HPDE6-E6E7 (cell line): ENCODE data around the gene PODXL.
"Not testable (repeated sequence)": the region's sequence is repeated elsewhere in the genome, so short reads cannot be mapped to it uniquely, and the experiment has no call there.

ENCODE experiments used
- DNase-seq: peaks from one replicate; pipeline ENCODE4 v3.0.0; 2011; ENCODE audit warnings: missing footprints; ENCODE audit errors: extremely low spot score

The PODXL gene

GRCh38 chr7:131538071-131538812 is 18.2 kb downstream of the PODXL start:
- DNase-seq, result peak; percentile 89

- no peak for DNase-seq
Measured at GRCh38 chr7:131537571-131537978, 18.9 kb downstream of the PODXL start.

- DNase-seq, result no peak
Measured at GRCh38 chr7:131536361-131536849, 20.0 kb downstream of the PODXL start.

- DNase-seq, result no peak
Measured at GRCh38 chr7:131533566-131534561, 22.6 kb downstream of the PODXL start.

GRCh38 chr7:131533151-131533559 is 23.3 kb downstream of the PODXL start:
- DNase-seq, result no peak

- no peak for DNase-seq
Measured at GRCh38 chr7:131532570-131533091, 23.8 kb downstream of the PODXL start.

DNA sequence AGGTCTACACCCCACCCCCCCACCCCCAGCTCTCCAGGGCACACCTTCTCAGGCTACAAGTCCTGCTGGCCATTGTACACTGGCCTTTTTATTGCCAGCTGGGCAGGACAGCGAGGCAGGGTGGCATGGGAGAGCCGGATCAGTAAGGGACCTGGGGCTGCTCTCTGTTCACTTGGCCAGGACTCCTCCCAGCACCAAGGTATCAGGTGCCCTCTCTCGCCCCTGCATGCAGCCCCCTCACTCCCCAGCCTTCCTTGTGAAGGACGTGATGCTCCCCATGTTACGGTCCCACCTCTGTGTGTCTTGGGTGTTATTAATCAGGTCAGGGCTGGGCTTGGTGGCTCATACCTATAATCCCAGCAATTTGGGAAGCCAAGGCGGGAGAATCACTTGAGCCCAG is 26.3 kb downstream of the PODXL start:
- DNase-seq, result no peak

DNA sequence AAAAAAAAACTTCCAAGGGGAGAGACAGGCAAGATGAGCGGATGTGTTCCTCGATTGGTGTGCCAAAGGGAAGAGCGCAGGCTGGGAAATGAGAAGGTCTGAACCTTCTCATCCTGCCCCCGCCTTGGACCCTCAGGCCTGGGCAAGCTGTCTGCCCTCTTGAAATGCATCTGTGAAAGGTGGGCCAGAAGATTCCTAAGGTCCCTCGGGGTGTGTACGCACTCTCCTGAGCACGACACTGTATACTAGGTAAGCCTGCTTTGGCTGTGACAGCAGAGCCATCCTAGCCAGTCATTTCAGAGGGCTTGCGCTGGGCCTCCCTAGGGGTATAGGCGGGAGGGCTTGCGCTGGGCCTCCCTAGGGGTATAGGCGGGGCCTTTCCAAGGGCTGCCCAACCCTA is 26.8 kb downstream of the PODXL start:
- no peak for DNase-seq

- DNase-seq, result no peak
Measured at GRCh38 chr7:131529179-131529578, 27.2 kb downstream of the PODXL start.

GRCh38 chr7:131527456-131527855 is 29.0 kb downstream of the PODXL start:
- DNase-seq, result no peak

- no peak for DNase-seq
Measured at GRCh38 chr7:131525820-131526219, 30.6 kb downstream of the PODXL start.

DNA sequence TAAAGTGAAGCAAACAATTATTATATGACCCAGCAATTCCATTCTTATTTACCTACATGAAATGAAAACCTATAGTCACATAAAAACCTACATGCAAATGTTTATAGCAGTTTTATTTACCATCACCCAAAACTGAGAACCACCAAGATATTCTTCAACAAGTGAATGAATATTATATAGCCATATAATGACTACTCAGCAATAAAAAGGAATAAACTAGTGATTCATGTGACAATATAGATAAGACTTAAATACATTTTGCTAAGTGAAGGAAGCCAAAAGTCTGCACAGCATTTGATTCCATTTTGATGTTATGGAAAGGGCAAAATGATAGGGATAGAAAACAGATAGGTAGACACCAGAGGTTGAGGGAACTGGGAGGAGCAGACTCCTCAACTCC is 31.7 kb downstream of the PODXL start:
- no peak for DNase-seq

DNA sequence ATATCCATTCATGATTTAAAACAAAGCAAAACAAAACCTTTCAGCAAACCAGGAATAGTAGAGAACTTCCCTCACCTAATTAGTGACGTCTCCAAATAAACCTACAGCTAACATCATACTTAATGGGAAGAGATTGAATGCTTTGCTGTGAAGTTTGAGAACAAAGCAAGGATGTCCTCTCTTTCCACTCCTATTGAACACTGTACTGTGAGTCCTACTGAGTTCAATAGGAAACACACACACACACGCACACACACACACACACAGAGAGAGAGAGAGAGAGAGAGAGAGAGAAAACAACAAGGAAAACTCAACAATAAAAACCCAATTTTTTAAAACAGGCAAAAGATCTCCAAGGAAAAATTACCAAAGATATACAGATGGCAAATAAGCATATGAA is 32.3 kb downstream of the PODXL start:
- no peak for DNase-seq

DNA sequence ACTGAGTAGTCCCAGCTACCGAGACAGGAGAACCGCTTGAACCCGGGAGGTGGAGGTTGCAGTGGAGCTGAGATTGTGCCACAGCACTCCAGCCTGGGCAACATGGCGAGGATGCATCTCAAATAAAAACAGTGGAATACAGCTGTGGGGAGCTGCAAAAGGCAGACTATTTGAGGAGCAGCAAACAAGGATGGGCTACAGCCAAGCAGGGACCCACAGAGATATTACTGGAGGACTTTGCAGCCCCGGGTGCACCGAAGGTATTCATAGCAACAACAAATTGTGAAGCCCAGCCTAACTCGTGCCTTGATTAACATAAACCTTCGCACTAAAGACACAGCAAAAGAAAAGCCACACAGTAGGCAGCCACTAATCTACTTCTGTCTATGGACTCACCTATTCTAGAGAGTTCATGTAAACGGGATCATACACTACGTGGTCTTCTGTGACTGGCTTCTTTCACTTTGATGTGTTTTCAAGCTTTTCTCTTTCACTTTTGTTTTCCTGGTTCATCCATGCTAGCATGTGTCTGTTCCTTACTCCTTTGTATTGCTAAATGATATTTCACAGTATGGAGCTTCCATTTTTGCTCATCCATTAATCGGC is 34.0 kb downstream of the PODXL start:
- DNase-seq, result no peak

DNA sequence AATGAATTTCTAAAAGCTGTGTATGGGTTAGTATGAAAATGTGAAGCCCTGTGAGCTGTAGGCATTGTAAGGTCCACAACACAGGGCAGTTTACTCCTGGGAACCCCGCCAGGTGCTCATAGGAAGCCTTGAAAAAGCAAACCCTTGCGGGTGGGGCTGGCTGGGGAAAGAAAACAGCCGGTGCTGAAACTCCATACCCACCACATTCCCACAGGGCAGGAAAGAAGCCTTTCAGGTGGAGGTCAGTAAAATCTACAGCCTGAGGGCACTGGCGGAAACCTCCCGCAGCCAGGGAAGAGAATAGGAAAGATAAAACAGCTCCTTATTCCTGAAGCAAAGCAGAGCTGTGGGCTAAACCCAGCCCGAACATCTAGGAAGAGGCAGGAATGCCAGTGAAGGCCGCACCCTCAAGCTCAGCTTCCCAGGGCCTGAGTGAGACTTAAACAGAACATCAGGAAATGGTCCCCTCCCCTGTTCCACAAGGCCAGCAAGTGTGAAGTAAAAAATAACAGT is 34.7 kb downstream of the PODXL start:
- DNase-seq, result peak; percentile 21

- DNase-seq, result no peak
Measured at GRCh38 chr7:131518626-131519025, 37.8 kb downstream of the PODXL start.

DNA sequence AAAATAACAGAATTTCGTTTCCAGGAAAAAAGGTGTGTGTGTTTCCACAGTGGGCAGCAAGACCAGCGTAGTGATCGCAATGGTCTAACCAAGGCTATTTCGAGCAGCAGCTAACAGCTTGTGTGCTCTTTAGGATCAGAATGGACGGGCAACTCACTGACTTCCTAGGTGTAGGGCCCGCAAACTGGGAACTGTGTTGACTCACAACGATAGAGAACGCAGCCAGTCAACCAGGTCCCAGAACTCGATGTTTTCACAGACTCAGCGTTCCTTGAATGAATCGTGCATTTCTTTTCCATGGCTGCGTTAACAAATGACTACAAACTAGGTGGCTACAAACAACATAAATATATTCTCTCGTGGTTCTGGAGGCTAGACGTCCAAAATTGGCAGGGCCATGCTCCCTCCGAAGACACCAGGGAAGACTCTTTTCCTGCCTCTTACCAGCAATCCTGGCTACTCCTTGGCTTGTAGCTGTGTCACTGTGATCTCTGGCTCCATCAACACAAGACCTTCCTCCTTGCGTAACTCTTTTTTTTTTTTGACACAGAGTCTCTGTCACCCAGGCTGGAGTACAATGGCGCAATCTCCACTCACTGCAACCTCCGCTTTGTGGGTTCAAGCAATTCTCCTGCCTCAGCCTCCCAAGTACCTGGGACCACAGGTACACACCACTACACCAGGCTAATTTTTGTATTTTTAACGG is 39.1 kb downstream of the PODXL start:
- no peak for DNase-seq

DNA sequence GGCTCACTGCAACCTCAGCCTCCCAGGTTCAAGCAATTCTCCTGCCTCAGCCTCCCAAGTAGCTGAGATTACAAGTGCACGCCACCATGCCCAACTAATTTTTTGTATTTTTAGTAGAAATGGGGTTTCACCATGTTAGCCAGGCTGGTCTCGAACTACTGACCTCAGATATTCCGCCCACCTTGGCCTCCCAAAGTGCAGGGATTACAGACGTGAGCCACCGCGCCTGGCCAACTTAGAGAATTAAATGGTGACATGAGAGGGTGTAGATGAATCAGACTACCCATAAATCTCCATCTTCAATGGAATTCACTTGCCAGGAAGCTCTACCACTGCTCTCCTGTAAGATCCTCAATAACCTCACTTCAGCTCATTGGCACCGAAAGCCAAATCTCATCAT is 41.0 kb downstream of the PODXL start:
- not testable (repeated sequence) for DNase-seq

GRCh38 chr7:131513245-131514061 is 43.0 kb downstream of the PODXL start:
- DNase-seq, result peak; percentile 86
